RWPE2 (cell line): ENCODE results near the gene KSR1.

Source experiments
- ATAC-seq: fragments of 200-7000 bp; cut with Tn5 transposase; 3 replicates; pipeline ENCODE4 v1.9.1; 2021; ENCODE audit warnings: low read depth
- DNase-seq: peaks from one replicate; pipeline ENCODE4 v3.0.0-alpha.2; 2020; ENCODE audit warnings: low spot score
- H3K27ac ChIP-seq: fragments of 450-650 bp; 2 replicates; pipeline ENCODE4 v1.5.1; 2017; ENCODE audit warnings: mild to moderate bottlenecking; ENCODE audit not compliant: poor library complexity, severe bottlenecking
- H3K27me3 ChIP-seq: fragments of 250-450 bp; sonication (Bioruptor Pico); 2 replicates; pipeline ENCODE4 v1.5.1; 2021; ENCODE audit warnings: mild to moderate bottlenecking, moderate library complexity; ENCODE audit not compliant: insufficient read depth, poor library complexity, severe bottlenecking
- H3K36me3 ChIP-seq: fragments of 250-450 bp; sonication (Bioruptor Pico); 2 replicates; pipeline ENCODE4 v1.5.1; 2020; ENCODE audit warnings: low read depth, mild to moderate bottlenecking, moderate library complexity
- H3K4me1 ChIP-seq: fragments of 250-450 bp; sonication (Bioruptor Pico); 2 replicates; pipeline ENCODE4 v1.5.1; 2021; ENCODE audit warnings: mild to moderate bottlenecking, moderate library complexity; ENCODE audit not compliant: insufficient read depth, poor library complexity, severe bottlenecking
- H3K4me3 ChIP-seq: fragments of 250-450 bp; sonication (Bioruptor Pico); 2 replicates; pipeline ENCODE4 v1.5.1; 2021; ENCODE audit warnings: mild to moderate bottlenecking, moderate library complexity; ENCODE audit not compliant: severe bottlenecking
- H3K9me3 ChIP-seq: fragments of 250-450 bp; sonication (Bioruptor Pico); 2 replicates; pipeline ENCODE4 v1.5.1; 2021; ENCODE audit warnings: mild to moderate bottlenecking, moderate library complexity; ENCODE audit not compliant: severe bottlenecking
- CTCF ChIP-seq: fragments of 450-650 bp; IDR thresholded peaks from one replicate; pipeline ENCODE4 v1.5.1; 2017; ENCODE audit warnings: mild to moderate bottlenecking, moderate library complexity; ENCODE audit not compliant: poor library complexity, severe bottlenecking

The KSR1 gene

GRCh38 chr17:27519550-27519949 lies 63.3 kb downstream of the KSR1 start:
- Histone ChIP-seq H3K27ac (no peak overlapping the region), H3K9me3 (no peaks in the 10 kb centered on the region), H3K36me3 (no peaks in the 10 kb centered on the region), H3K27me3 (no peaks in the 10 kb centered on the region), H3K4me3 (no peak overlapping the region), H3K4me1 (peaks cover 15% of the 10 kb centered on the region)
- DNase-seq (no peak), ATAC-seq (peak; percentile 12; the same call in 1 of the 3 replicates)
- no peak for TF ChIP-seq CTCF

DNA sequence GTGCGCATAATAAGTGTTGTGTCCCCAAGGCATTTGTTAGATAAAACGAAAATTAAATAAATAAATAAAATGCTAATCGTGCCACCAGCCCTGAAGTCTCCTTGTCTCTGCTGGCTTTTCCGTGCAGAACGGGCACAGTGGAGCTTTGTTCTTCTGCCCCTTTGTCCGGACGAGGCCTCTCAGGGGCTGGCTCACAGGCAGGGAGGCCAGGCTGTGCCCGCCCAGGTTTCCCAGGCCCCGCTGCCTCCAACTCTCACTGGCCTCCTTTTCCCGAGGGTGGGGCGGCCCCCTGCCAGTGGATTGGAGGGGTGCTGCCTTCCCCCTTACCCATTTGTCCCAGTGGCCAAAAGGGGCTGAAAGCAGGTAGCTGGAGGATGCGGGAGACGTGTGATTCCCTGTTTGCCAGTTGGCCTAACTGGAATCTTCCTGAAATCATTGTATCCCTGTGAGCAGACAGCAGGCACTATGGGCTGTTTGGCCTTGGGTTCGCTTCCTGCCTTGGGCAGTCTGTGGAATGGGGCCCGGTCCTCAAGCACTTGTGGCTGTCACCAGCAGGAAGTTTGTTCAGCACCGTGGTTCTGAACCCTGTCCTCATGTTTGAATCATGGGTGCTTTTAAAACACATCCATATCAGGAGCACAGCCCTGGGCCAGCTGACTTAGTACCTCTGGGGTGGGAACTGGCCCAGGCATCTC lies 64.4 kb downstream of the KSR1 start:
- no peak for DNase-seq
- no peak for ATAC-seq
- Histone ChIP-seq H3K4me1 (peaks cover 15% of the 10 kb centered on the region), H3K4me3 (no peak overlapping the region), H3K27me3 (no peaks in the 10 kb centered on the region), H3K36me3 (no peaks in the 10 kb centered on the region), H3K27ac (no peak overlapping the region), H3K9me3 (no peaks in the 10 kb centered on the region)
- TF ChIP-seq CTCF = no peak

DNA sequence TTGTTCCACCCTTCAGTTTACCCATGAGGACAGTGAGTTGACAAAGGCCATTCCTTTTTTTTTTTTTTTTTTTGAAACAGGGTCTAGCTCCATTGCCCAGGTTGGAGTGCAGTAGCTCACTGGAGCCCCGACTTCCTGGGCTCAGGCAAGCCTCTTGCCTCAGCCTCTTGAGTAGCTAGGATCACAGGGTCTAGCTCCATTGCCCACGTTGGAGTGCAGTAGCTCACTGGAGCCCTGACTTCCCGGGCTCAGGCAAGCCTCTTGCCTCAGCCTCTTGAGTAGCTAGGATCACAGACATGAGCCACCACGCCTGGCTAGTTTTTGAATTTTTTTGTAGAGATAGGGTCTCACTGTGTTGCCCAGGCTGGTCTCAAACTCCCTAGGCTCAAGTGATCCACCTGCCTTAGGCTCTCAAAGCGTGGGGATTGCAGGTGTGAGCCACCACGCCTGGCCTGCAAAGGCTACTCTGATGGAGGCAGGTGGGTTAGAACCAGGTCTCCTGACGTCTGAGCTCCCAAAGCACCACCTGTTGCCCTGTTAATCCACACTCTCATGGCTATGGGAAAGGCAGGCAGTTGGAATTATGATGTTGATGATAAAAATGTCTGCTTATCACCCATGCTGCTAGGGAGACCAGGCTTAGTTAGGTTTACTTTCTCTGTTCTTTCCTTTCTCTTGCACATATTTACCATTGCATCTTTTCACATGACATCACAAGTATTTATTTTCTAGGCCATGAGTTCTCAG lies 65.2 kb downstream of the KSR1 start:
- Histone ChIP-seq H3K36me3 (no peaks in the 10 kb centered on the region), H3K4me3 (no peak overlapping the region), H3K9me3 (no peaks in the 10 kb centered on the region), H3K27ac (no peak overlapping the region), H3K4me1 (peaks cover 15% of the 10 kb centered on the region), H3K27me3 (no peaks in the 10 kb centered on the region)
- ATAC-seq (no peak), DNase-seq (no peak)
- no peak for TF ChIP-seq CTCF

- H3K36me3 ChIP-seq = no peaks in the 10 kb centered on the region
- no peak overlapping the region for H3K4me3 ChIP-seq
- TF ChIP-seq CTCF = no peak
- H3K27ac ChIP-seq = no peak overlapping the region
- no peak for ATAC-seq
- H3K27me3 ChIP-seq = no peaks in the 10 kb centered on the region
- peaks cover 20% of the 10 kb centered on the region for H3K4me1 ChIP-seq
- no peaks in the 10 kb centered on the region for H3K9me3 ChIP-seq
- no peak for DNase-seq
These were observed 65.9 kb downstream of the KSR1 start for GRCh38 chr17:27522028-27522635.
